Activated CD4-positive, alpha-beta T cell treated with anti-CD3 and anti-CD28 coated beads, Interleukin-2, amount 50 U/mL, for 4 hours (primary cell): ENCODE data around the gene STX18.

ENCODE experiments used
- DNase-seq, 2 experiments: peaks; one replicate each; pipeline ENCODE4 v3.0.0-alpha.2; 2020

The STX18 gene

GRCh38 chr4:4415806-4416805, 125.7 kb downstream of the STX18 start:
- DNase-seq: no peak

- no peak for DNase-seq
Measured at GRCh38 chr4:4415107-4415805, 126.6 kb downstream of the STX18 start.

DNA sequence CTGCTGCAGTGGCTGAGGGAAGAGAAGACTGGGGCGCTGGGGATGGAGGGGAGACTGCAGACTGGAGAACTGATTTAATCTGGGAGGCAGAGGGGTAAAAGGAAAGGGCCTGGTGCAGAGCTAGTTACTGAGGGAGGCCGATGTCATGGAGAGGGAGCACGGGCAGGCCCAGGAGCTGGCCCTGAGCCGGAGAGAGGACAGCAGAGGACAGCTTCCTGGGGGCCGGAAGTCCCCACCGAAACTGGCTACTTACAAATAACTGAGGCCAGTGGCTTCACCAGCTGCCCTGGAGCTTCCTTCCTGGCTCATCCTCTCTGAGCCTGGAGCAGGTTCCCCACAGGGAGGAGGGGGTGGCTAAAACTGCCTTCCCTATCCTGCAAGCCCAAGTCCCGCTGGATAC, 128.0 kb downstream of the STX18 start:
- no peak for DNase-seq

DNA sequence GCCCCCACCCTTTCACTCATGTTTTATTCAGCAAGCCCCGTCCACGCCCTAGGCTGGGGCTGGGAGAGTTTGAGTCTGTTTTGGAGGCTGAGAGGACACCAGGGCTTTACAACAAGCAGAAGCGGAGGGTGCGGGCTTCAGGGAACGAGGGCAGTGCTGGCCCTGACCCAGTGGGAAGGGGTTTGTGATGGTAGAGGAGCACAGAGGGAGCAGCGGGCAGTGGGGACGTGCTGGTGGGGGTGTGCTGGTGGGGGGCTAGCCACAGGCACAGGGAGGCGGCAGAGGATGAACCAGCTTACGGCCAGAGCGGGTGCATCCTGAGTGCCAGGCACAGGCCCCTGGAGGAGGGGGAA, 128.5 kb downstream of the STX18 start:
- no peak for DNase-seq

- DNase-seq: no peak
Measured at GRCh38 chr4:4412641-4413372, 129.0 kb downstream of the STX18 start.

DNA sequence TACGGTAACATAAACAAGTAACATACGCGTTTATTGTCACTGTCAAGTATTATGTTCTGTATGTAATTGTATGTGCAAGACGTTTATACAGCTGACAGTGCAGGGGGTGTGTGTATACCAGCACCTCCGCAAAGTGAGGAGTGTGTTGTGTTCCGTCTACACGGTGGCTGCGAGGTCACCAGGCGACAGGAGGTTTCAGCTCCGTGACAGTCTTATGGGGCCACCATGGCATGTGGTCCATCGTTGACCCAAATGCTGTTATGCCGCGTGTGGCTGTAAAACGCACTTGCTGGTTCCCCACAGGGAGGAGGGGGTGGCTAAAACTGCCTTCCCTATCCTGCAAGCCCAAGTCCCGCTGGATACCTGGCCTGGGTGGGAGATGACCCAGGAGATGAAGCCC, 129.9 kb downstream of the STX18 start:
- no peak for DNase-seq

DNA sequence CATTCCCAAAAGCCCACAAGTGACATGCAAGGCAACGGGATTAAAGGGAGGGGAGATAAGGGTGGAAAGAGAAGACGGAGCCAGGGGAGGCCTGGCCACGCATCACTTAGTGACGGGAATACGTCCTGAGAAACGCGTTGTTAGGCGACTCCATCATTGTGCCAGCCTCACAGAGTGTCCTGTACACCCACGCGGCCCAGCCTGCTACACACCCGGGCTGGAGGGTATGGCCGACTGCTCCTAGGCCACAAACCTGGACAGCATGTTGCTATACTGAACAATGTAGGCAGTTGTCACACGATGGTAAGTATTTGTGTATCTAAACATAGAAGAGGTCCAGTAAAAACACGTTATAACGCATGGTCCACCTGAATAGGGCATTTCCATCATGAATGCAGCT, 131.6 kb downstream of the STX18 start:
- no peak for DNase-seq

GRCh38 chr4:4409416-4410115, 132.3 kb downstream of the STX18 start:
- DNase-seq: no peak

- no peak for DNase-seq
Measured at GRCh38 chr4:4408576-4409335, 133.1 kb downstream of the STX18 start.

GRCh38 chr4:4408132-4408523, 133.7 kb downstream of the STX18 start:
- no peak for DNase-seq

GRCh38 chr4:4407299-4408131, 134.3 kb downstream of the STX18 start:
- DNase-seq: no peak

- no peak for DNase-seq
Measured at GRCh38 chr4:4406455-4407298, 135.2 kb downstream of the STX18 start.

DNA sequence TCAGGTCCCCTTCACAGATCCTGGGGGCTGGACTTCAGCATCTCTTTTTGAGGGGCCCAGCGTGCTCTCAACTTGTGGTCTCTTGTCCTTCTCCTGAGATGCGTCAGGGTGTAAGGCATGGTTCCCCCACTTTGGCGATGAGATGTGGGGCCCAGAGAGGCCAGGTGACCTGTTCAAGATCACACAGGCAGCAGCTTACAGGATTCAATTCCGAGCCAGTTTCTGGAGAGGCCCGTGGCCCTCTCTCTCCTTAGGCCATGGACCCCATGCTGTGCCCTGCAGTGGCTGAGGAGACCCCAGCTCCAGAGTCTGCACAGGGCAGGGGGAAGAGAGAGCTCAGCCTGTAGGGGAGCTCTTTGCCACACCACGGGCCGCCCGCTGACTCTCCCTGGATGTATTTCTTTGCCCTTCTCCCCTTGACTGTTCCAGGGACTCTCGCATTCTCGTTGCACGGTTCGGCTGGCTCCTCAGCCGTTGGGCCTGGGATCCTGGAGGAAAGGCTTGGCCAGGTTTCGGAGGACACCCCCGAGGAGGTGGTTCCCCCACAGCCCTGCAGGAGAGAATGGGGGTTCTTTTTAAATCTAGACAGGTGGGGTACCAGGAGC, 136.4 kb downstream of the STX18 start:
- no peak for DNase-seq

DNA sequence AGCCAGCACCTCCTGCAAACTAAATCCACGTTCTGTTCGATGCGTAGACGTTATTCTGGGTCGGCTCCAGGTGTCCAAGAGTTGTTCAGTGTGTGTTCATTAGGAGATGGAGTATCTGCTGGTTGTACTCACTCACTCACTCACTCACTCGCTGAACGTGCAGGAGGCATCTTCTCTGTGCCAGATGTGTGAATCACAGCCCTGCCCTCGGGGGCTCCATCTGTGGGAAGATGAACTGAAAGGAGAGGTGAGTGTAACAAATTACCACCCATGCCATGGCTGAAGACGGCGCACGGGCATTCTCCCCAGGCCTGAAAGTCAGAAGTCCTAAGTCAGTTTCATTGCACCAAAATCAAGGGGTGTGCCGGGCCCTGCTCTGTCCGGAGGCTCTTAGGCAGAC, 138.9 kb downstream of the STX18 start:
- no peak for DNase-seq

DNA sequence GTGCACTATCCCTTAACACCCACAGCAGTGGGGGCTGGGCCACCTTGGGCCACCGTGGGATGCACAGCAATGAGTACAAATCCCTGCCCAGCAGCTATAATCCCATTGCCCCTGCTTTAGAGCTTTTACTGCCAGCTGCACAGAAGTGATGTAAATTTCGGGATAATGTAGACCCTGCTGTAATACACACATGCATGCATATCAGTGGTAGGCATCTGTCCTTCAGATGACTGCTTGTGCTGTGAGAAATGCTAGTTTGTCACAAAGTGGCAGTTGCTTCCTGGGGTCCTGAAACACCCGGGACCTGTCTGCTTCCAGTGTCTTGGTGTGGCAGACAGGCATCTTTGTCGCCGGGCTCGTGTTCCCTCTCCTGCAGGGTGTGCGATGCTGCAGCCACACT, 140.8 kb downstream of the STX18 start:
- DNase-seq: no peak

DNA sequence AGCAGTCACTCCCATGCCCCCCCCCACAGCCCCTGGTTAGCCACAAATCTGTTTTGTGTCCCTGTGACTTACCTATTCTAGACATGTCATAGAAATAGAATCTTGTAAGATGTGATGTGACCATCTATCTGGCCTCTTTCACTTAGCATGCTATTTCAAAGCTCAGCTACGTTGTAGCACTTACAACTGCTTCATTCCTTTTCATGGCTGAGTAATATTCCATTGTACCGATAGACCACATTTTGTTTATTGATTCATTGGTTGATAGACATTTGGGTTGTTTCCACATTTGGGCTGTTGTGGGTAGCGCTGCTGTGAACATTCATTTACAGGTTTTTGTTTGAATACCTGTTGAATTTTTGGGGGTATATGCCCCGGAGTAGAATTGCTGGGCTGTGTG, 143.4 kb downstream of the STX18 start:
- no peak for DNase-seq

DNA sequence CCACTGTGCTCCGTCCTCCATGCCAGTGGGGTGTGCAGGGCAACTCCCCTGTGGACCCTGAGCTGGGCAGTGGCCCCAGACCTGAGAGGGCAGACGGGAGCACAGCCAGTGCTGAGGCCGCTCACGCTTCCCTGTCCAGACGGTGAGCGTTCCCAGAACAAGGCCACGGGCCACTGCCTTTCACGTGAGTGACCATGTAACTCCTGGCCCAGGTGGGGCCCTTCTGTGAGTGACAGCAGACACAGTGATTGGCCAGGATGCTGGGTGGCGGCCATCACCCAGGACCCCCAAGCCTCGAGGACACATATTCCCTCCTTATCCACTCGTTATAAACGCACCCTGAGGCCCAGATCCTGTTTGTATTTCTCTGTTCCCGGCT, 144.4 kb downstream of the STX18 start:
- no peak for DNase-seq

DNA sequence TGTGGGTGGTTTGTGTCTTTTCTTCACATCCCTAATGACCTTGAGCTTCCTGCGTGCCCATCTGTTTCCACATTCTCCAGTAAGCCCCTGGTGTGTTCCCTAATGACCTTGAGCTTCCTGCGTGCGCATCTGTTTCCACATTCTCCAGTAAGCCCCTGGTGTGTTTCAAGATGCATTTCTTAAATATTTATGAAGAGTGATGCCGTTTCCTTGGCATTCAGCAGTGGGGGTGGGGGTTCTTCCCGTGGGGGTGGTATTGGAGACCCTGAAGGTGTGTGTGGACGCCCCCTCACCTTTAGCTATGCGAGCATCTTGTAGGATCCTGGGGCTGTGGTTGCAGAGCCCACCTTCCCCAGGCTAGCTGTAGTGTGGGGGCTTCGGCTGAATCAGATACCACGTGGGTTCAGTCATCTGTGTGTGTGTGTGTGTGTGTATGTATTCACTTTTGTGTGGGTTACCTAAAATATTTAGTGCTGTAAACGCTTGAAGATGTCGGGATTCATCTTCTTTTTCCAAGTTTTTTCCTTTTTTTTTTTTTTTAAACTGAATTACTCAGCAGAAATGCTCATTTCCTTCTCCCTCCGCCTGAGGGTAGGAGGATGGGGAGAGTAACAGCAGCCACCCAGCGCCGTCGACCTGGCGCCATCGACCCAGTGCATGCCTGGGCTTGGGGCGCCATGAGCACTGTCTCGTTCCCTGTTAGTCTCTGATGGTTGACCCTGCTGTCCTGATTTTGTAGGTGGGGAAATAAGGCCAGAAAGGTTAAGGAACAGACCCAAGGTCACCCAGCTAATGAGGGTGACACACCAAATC, 145.0 kb downstream of the STX18 start:
- no peak for DNase-seq
